DOHH2 (cell line): ENCODE measurements around the gene ATMIN.

Experiments used
- H3F3A ChIP-seq: fragments of 200-600 bp; sonication (generic), shearing (Covaris generic); 2 replicates; pipeline ENCODE4 v1.6.0; 2016; ENCODE audit warnings: antibody characterized with exemption, mild to moderate bottlenecking; ENCODE audit not compliant: control insufficient read depth, insufficient read depth
- H3K27ac ChIP-seq: fragments of 200-600 bp; sonication (generic); 2 replicates; pipeline ENCODE4 v1.5.1; 2014; ENCODE audit warnings: low read depth, mild to moderate bottlenecking, low read length, moderate library complexity
- H3K27me3 ChIP-seq: fragments of 200-600 bp; sonication (generic); 2 replicates; pipeline ENCODE4 v1.6.1; 2014; ENCODE audit warnings: mild to moderate bottlenecking, low read length, mixed read lengths; ENCODE audit not compliant: control insufficient read depth
- H3K36me3 ChIP-seq: fragments of 200-600 bp; sonication (generic); 2 replicates; pipeline ENCODE4 v1.6.1; 2014; ENCODE audit warnings: mild to moderate bottlenecking, low read length, moderate library complexity, mixed read lengths; ENCODE audit not compliant: control insufficient read depth
- H3K4me1 ChIP-seq: fragments of 200-600 bp; sonication (generic); 2 replicates; pipeline ENCODE4 v1.6.1; 2014; ENCODE audit warnings: mild to moderate bottlenecking, low read length, mixed read lengths; ENCODE audit not compliant: control insufficient read depth
- H3K4me2 ChIP-seq: fragments of 200-600 bp; sonication (generic); 2 replicates; pipeline ENCODE4 v1.6.0; 2014; ENCODE audit warnings: mild to moderate bottlenecking, low read length, moderate library complexity
- H3K4me3 ChIP-seq: fragments of 200-600 bp; sonication (generic); 2 replicates; pipeline ENCODE4 v1.5.1; 2014; ENCODE audit warnings: mild to moderate bottlenecking, low read length, mixed read lengths
- H3K79me2 ChIP-seq: fragments of 200-600 bp; sonication (generic); 2 replicates; pipeline ENCODE4 v1.6.1; 2014; ENCODE audit warnings: mild to moderate bottlenecking, low read length, mixed read lengths; ENCODE audit not compliant: control insufficient read depth
- H3K9me2 ChIP-seq: fragments of 200-600 bp; sonication (generic); replicated peaks from 2 replicates; pipeline ENCODE4 v1.6.1; 2014; ENCODE audit warnings: mild to moderate bottlenecking, low read length, mixed read lengths; ENCODE audit not compliant: control insufficient read depth
- H3K9me3 ChIP-seq: fragments of 200-600 bp; sonication (generic); 2 replicates; pipeline ENCODE4 v1.6.1; 2014; ENCODE audit warnings: antibody characterized with exemption, low read length, mixed read lengths; ENCODE audit not compliant: control insufficient read depth, insufficient read depth
- H4K20me1 ChIP-seq: fragments of 200-600 bp; sonication (generic); 2 replicates; pipeline ENCODE4 v1.6.0; 2014; ENCODE audit warnings: low read depth, mild to moderate bottlenecking, antibody characterized with exemption, low read length, moderate library complexity; ENCODE audit not compliant: control insufficient read depth, insufficient read depth
- EZH2phosphoT487 ChIP-seq: fragments of 200-600 bp; sonication (generic); IDR thresholded peaks from 2 replicates; pipeline ENCODE4 v1.6.1; 2017; ENCODE audit warnings: borderline replicate concordance, mild to moderate bottlenecking, antibody characterized with exemption, low read length, moderate library complexity, mixed read lengths
- TF ChIP-seq, protein P1 (sequence below): fragments of 200-600 bp; sonication (generic); IDR thresholded peaks from one replicate; pipeline ENCODE4 v1.5.1; 2014; ENCODE audit warnings: antibody characterized with exemption, mild to moderate bottlenecking, low read depth, low read length; ENCODE audit not compliant: poor library complexity, severe bottlenecking

Gene ATMIN

DNA sequence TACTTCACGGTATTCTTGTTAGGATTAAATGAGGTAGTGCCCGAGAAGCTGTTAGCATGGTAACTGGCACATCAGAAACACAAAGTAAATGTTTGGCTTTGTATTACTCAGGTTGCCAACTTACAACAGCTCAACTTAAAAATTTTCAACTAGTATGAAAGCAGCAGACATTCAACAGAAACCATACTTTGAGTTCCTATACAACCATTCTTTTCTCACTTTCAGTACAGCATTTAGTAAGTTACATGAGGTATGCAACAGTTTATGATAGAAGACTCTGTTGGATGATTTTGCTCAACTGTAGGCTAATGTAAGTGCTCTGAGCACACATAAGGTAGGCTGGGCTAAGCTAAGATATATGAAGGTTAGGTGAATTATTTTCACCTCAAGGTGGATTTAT is 21.0 kb upstream of the ATMIN start:
- H3K4me1 ChIP-seq: no peaks in the 10 kb centered on the region
- H3F3A ChIP-seq: no peaks in the 10 kb centered on the region
- no peaks in the 10 kb centered on the region for H3K27me3 ChIP-seq
- no peaks in the 10 kb centered on the region for H3K9me3 ChIP-seq
- no peak for TF ChIP-seq EZH2phosphoT487
- TF ChIP-seq, protein P1, sequence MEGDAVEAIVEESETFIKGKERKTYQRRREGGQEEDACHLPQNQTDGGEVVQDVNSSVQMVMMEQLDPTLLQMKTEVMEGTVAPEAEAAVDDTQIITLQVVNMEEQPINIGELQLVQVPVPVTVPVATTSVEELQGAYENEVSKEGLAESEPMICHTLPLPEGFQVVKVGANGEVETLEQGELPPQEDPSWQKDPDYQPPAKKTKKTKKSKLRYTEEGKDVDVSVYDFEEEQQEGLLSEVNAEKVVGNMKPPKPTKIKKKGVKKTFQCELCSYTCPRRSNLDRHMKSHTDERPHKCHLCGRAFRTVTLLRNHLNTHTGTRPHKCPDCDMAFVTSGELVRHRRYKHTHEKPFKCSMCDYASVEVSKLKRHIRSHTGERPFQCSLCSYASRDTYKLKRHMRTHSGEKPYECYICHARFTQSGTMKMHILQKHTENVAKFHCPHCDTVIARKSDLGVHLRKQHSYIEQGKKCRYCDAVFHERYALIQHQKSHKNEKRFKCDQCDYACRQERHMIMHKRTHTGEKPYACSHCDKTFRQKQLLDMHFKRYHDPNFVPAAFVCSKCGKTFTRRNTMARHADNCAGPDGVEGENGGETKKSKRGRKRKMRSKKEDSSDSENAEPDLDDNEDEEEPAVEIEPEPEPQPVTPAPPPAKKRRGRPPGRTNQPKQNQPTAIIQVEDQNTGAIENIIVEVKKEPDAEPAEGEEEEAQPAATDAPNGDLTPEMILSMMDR: no peak
- H3K4me2 ChIP-seq: no peak overlapping the region
- no peaks in the 10 kb centered on the region; the same call in 1 of the 2 replicates for H4K20me1 ChIP-seq
- no peaks in the 10 kb centered on the region for H3K9me2 ChIP-seq
- no peak overlapping the region for H3K4me3 ChIP-seq
- no peak overlapping the region for H3K27ac ChIP-seq
- peaks cover 88% of the 10 kb centered on the region for H3K36me3 ChIP-seq
- H3K79me2 ChIP-seq: peaks cover 29% of the 10 kb centered on the region

DNA sequence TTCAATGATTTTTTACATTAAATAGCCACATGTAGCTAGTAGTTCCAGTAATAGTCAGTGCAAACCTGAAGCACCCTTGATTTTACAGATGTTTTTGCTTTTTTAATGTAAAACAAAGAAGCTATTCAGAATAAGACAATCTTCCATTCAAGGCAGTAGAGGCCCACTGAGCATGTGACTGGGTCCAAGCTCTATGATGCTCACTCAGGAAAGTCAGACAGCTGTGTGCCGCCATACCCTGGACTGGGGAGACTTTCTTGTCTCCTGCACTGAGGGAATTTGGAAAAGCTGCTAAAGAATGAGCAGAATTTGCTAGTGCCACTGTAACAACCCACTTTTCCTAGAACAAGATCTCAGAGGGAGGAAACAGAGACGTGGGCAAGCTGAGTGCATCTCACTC is 17.1 kb upstream of the ATMIN start:
- no peaks in the 10 kb centered on the region for H3F3A ChIP-seq
- no peaks in the 10 kb centered on the region for H3K27me3 ChIP-seq
- H3K9me3 ChIP-seq: no peaks in the 10 kb centered on the region
- no peaks in the 10 kb centered on the region for H3K9me2 ChIP-seq
- H3K4me2 ChIP-seq: no peak overlapping the region
- H3K79me2 ChIP-seq: no peaks in the 10 kb centered on the region
- H3K27ac ChIP-seq: no peak overlapping the region
- no peaks in the 10 kb centered on the region for H4K20me1 ChIP-seq
- H3K4me3 ChIP-seq: no peak overlapping the region
- H3K36me3 ChIP-seq: peaks cover 95% of the 10 kb centered on the region
- TF ChIP-seq, protein P1: no peak
- TF ChIP-seq EZH2phosphoT487: no peak
- H3K4me1 ChIP-seq: no peaks in the 10 kb centered on the region

DNA sequence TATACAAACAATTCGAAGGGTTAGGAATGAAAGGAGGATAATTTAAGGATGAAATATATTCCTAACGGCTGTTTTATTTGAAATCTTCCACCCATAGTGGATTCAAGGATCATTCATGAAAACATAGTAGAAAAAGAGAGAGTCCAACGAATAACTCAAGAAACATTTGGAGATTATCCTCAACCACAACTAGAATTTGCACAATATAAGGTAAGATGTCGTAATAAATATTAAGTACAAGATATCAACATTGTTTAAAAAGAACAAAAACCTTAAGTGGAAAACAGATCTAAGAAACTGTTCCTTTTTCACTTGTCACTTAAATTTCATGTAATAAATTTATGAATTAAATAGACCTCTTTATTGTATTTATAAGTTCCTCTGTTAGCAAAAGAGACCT is 9.2 kb upstream of the ATMIN start:
- no peaks in the 10 kb centered on the region for H3K9me2 ChIP-seq
- TF ChIP-seq EZH2phosphoT487: no peak
- TF ChIP-seq, protein P1: no peak
- H3F3A ChIP-seq: peaks cover 2% of the 10 kb centered on the region; the same call in 1 of the 2 replicates
- H3K27me3 ChIP-seq: no peaks in the 10 kb centered on the region
- H3K36me3 ChIP-seq: peaks cover 79% of the 10 kb centered on the region
- no peak overlapping the region for H3K4me3 ChIP-seq
- H3K79me2 ChIP-seq: no peaks in the 10 kb centered on the region
- H3K4me1 ChIP-seq: no peaks in the 10 kb centered on the region
- no peak overlapping the region for H3K27ac ChIP-seq
- H4K20me1 ChIP-seq: no peaks in the 10 kb centered on the region
- no peaks in the 10 kb centered on the region for H3K9me3 ChIP-seq
- H3K4me2 ChIP-seq: no peak overlapping the region
